Choroid plexus epithelial cell (primary cell): Measurements from ENCODE around the gene CD38.

Experiments used
- DNase-seq: peaks from one replicate; pipeline ENCODE4 v3.0.0-alpha.2; 2010; ENCODE audit warnings: low read depth
- H3K4me3 ChIP-seq: 2 replicates; pipeline ENCODE4 v1.5.1; 2011; ENCODE audit warnings: low read depth, mild to moderate bottlenecking, control low read depth, low read length, moderate library complexity
- CTCF ChIP-seq: conservative IDR thresholded peaks from 2 replicates; pipeline ENCODE4 v1.5.1; 2011; ENCODE audit warnings: low read depth, mild to moderate bottlenecking, control low read depth, inconsistent platforms, low read length, moderate library complexity

Gene CD38

GRCh38 chr4:15776871-15777648 is 1.1 kb upstream of the CD38 start:
- no peak for TF ChIP-seq CTCF
- no peak overlapping the region for H3K4me3 ChIP-seq
- no peak for DNase-seq

GRCh38 chr4:15777697-15778288 is 335 bp upstream of the CD38 start:
- no peak for TF ChIP-seq CTCF
- no peak for DNase-seq
- peak overlapping the region; percentile 68 for H3K4me3 ChIP-seq

DNA sequence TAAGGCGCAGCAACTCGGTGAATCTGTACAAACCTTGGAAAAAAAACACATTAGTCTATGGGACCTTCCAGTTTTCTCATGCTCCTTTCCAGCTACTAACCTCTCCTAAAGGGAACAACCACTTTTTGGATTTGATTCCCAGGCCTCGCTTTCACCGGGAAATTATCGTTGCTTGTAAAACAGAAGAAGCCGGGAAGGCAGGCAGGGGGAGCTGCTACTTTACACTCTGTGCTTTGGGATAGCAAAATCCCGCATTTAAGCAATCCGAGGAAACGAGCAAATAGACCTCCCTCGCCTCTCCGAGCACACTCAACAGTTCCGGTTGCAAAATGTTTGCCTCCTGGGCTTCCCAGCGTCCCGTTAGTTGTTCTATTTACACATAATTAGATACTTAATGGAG is 1.2 kb downstream of the CD38 start:
- peak overlapping the region; percentile 68 for H3K4me3 ChIP-seq
- peak; percentile 76 for TF ChIP-seq CTCF
- DNase-seq, result peak; percentile 83

GRCh38 chr4:15779809-15780208 is 1.7 kb downstream of the CD38 start:
- TF ChIP-seq CTCF, result no peak
- DNase-seq, result peak; percentile 55
- peak overlapping the region; percentile 68 for H3K4me3 ChIP-seq

- no peak for TF ChIP-seq CTCF
- H3K4me3 ChIP-seq, result no peak overlapping the region
- peak; percentile 67 for DNase-seq
These were observed 3.4 kb downstream of the CD38 start for GRCh38 chr4:15781427-15782095.

GRCh38 chr4:15783676-15784075 is 5.5 kb downstream of the CD38 start:
- no peak overlapping the region for H3K4me3 ChIP-seq
- TF ChIP-seq CTCF, result no peak
- no peak for DNase-seq
